CD14-positive monocyte (primary cell): ENCODE data around the gene CBR4. TPM values are rescaled to one million over a fixed set of nuclear protein-coding genes. Genes with fewer than 3 reads are reported as not detected.

Experiments used
- DNase-seq, 3 donors: peaks; one replicate each; pipeline ENCODE4 v3.0.0-alpha.2; 2011 to 2022
- H2AFZ ChIP-seq: 2 replicates; pipeline ENCODE4 v1.6.0; 2012; ENCODE audit warnings: mild to moderate bottlenecking, low read depth, low read length, inconsistent platforms; ENCODE audit not compliant: insufficient read depth, poor library complexity, severe bottlenecking
- H3K27ac ChIP-seq, 2 donors: 1 replicate in 1 of 2; 2 replicates in 1 of 2; pipeline ENCODE4 v1.5.1; 2012 to 2013; ENCODE audit warnings: low read length in 2 of 2, control low read depth in 1 of 2, inconsistent platforms in 1 of 2, low read depth in 1 of 2, mild to moderate bottlenecking in 1 of 2
- H3K27me3 ChIP-seq, 2 donors: one replicate each; pipeline versions ENCODE4 v1.6.0 to v1.6.1; 2011 to 2013; ENCODE audit warnings: low read length in 2 of 2; ENCODE audit not compliant: control insufficient read depth in 2 of 2, insufficient read depth in 2 of 2
- H3K36me3 ChIP-seq, 2 donors: replicated peaks in 1 of 2; 1 replicate in 1 of 2; 2 replicates in 1 of 2; pipeline versions ENCODE4 v1.5.1 to v1.6.1; 2012 to 2013; ENCODE audit warnings: low read length in 2 of 2, control low read depth in 1 of 2, inconsistent platforms in 1 of 2, mild to moderate bottlenecking in 1 of 2; ENCODE audit not compliant: insufficient read depth in 2 of 2, control insufficient read depth in 1 of 2
- H3K4me1 ChIP-seq, 2 donors: 1 replicate in 1 of 2; 2 replicates in 1 of 2; pipeline versions ENCODE4 v1.5.1 to v1.6.1; 2012 to 2013; ENCODE audit warnings: low read length in 2 of 2, control low read depth in 1 of 2, inconsistent platforms in 1 of 2, mild to moderate bottlenecking in 1 of 2, moderate library complexity in 1 of 2; ENCODE audit not compliant: insufficient read depth in 2 of 2, control insufficient read depth in 1 of 2
- H3K4me2 ChIP-seq: replicated peaks from 2 replicates; pipeline ENCODE3; 2012; ENCODE audit warnings: low read length, moderate library complexity, mild to moderate bottlenecking; ENCODE audit not compliant: poor library complexity, severe bottlenecking; ENCODE audit errors: extremely low read depth
- H3K4me3 ChIP-seq, 3 experiments: fragments of 200-600 bp in 1 of 3; sonication (generic) in 1 of 3; replicated peaks in 1 of 3; 1 replicate in 2 of 3; 2 replicates in 1 of 3; pipeline ENCODE4 v1.5.1; 2011 to 2013; ENCODE audit warnings: low read length in 3 of 3, mild to moderate bottlenecking in 3 of 3, control low read depth in 2 of 3, low read depth in 2 of 3, inconsistent platforms in 1 of 3, moderate library complexity in 1 of 3
- H3K79me2 ChIP-seq: 2 replicates; pipeline ENCODE4 v1.6.0; 2012; ENCODE audit warnings: mild to moderate bottlenecking, control low read depth, inconsistent platforms, low read length, moderate library complexity; ENCODE audit not compliant: insufficient read depth
- H3K9ac ChIP-seq: 2 replicates; pipeline ENCODE4 v1.6.0; 2017; ENCODE audit warnings: low read length, mild to moderate bottlenecking; ENCODE audit not compliant: insufficient read depth, poor library complexity, severe bottlenecking
- H3K9me3 ChIP-seq, 2 donors: replicated peaks in 1 of 2; 1 replicate in 1 of 2; 2 replicates in 1 of 2; pipeline versions ENCODE4 v1.5.1 to v1.6.1; 2012 to 2013; ENCODE audit warnings: low read length in 2 of 2, control low read depth in 1 of 2; ENCODE audit not compliant: control insufficient read depth in 1 of 2, insufficient read depth in 1 of 2
- H4K20me1 ChIP-seq: 2 replicates; pipeline ENCODE4 v1.6.0; 2012; ENCODE audit warnings: mild to moderate bottlenecking, low read length, control low read depth, moderate library complexity; ENCODE audit not compliant: insufficient read depth
- H3K27ac Mint-ChIP-seq, 7 donors: one replicate each; pipeline ENCODE4 v1.8.0; 2020; ENCODE audit warnings: mild to moderate bottlenecking in 7 of 7, mixed read lengths in 7 of 7, moderate library complexity in 6 of 7, inconsistent platforms in 2 of 7
- H3K27me3 Mint-ChIP-seq, 3 donors: one replicate each; pipeline ENCODE4 v1.8.0; 2021 to 2022; ENCODE audit warnings: low read depth in 3 of 3, mild to moderate bottlenecking in 3 of 3, mixed read lengths in 3 of 3, moderate library complexity in 3 of 3, inconsistent platforms in 1 of 3
- H3K36me3 Mint-ChIP-seq, 2 donors: one replicate each; pipeline ENCODE4 v1.8.0; 2020; ENCODE audit warnings: mixed read lengths in 2 of 2, inconsistent platforms in 1 of 2, mild to moderate bottlenecking in 1 of 2
- H3K4me1 Mint-ChIP-seq: one replicate; pipeline ENCODE4 v1.8.0; 2020; ENCODE audit warnings: mild to moderate bottlenecking, mixed read lengths
- H3K4me3 Mint-ChIP-seq, 2 donors: one replicate each; pipeline ENCODE4 v1.8.0; 2020; ENCODE audit warnings: mild to moderate bottlenecking in 2 of 2, mixed read lengths in 2 of 2, moderate library complexity in 1 of 2
- H3K9me3 Mint-ChIP-seq, 7 donors: one replicate each; pipeline ENCODE4 v1.8.0; 2020 to 2022; ENCODE audit warnings: mixed read lengths in 7 of 7, mild to moderate bottlenecking in 6 of 7, moderate library complexity in 6 of 7, inconsistent platforms in 2 of 7
- WGBS: methylation state at CpG from one replicate; pipeline ENCODE4 v1.1.5; 2013; ENCODE audit warnings: missing lambda C conversion rate; ENCODE audit not compliant: insufficient coverage; 5-methylcytosine and 5-hydroxymethylcytosine counted together
- intact Hi-C, 2 donors: fragments of 100-400 bp; cut with micrococcal nuclease; formaldehyde crosslinking; loops; one replicate each; pipeline versions ENCODE4 v1.15.0 to v1.15.1; 2023
- polyA plus RNA-seq, 3 donors: library from polyadenylated mRNA; depleted of rRNA in 1 of 3; unstranded in 2 of 3; stranded (reverse) in 1 of 3; fragments of 300-500 nt in 2 of 3; fragments of >200 nt in 1 of 3; fragmentation: Illumina TruSeq in 2 of 3; gene quantifications; 1 replicate in 2 of 3; 2 replicates in 1 of 3; pipeline ENCODE4 v1.2.3, GENCODE V29; 2012 to 2021
- TF ChIP-seq, protein P1 (sequence below): fragments of 200-600 bp; IDR thresholded peaks from one replicate; pipeline ENCODE4 v1.8.0; 2022; ENCODE audit warnings: antibody characterized with exemption, mild to moderate bottlenecking

CBR4 gene
- polyA plus RNA-seq, 3 donors, result 2.8 to 4.2 (median 4.1) TPM

DNA sequence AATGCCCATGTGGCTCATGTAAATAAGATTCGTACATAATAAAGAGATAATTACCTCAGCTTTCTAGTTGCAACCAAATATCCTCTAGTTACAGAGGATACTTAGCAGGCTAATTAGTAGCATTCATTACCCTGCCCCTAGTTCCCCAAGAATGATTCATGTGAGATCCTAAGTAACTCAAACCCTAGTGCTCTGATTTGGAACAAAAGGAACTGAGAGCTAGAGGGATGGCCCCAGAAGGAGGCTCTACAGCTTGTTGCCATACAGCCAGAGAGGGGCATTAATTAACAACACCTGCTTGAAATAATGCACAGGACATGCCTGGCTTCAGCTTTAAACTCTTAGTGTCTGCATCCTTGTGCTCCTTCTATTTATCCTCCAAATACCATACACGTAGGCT lies 32.6 kb upstream of the CBR4 start:
- Histone ChIP-seq H3K27ac (no peak overlapping the region), H3K4me1 (no peaks in the 10 kb centered on the region), H4K20me1 (no peaks in the 10 kb centered on the region), H3K4me2 (no peak overlapping the region), H3K27me3 (no peaks in the 10 kb centered on the region), H3K79me2 (no peaks in the 10 kb centered on the region), H3K9me3 (no peaks in the 10 kb centered on the region), H3K4me3 (no peak overlapping the region), H3K36me3 (no peaks in the 10 kb centered on the region), H2AFZ (no peak overlapping the region), H3K9ac (no peak overlapping the region)
- Mint-ChIP-seq H3K4me3 (no peak overlapping the region), H3K4me1 (no peaks in the 10 kb centered on the region), H3K9me3 (no peaks in the 10 kb centered on the region), H3K27ac (no peak overlapping the region), H3K27me3 (no peaks in the 10 kb centered on the region), H3K36me3 (no peaks in the 10 kb centered on the region)
- intact Hi-C loops, result no loop called here
- DNase-seq, result no peak
- TF ChIP-seq, protein P1, sequence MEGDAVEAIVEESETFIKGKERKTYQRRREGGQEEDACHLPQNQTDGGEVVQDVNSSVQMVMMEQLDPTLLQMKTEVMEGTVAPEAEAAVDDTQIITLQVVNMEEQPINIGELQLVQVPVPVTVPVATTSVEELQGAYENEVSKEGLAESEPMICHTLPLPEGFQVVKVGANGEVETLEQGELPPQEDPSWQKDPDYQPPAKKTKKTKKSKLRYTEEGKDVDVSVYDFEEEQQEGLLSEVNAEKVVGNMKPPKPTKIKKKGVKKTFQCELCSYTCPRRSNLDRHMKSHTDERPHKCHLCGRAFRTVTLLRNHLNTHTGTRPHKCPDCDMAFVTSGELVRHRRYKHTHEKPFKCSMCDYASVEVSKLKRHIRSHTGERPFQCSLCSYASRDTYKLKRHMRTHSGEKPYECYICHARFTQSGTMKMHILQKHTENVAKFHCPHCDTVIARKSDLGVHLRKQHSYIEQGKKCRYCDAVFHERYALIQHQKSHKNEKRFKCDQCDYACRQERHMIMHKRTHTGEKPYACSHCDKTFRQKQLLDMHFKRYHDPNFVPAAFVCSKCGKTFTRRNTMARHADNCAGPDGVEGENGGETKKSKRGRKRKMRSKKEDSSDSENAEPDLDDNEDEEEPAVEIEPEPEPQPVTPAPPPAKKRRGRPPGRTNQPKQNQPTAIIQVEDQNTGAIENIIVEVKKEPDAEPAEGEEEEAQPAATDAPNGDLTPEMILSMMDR, result no peak
- 100% methylated on average over 1 of the region's 2 CpGs for WGBS

DNA sequence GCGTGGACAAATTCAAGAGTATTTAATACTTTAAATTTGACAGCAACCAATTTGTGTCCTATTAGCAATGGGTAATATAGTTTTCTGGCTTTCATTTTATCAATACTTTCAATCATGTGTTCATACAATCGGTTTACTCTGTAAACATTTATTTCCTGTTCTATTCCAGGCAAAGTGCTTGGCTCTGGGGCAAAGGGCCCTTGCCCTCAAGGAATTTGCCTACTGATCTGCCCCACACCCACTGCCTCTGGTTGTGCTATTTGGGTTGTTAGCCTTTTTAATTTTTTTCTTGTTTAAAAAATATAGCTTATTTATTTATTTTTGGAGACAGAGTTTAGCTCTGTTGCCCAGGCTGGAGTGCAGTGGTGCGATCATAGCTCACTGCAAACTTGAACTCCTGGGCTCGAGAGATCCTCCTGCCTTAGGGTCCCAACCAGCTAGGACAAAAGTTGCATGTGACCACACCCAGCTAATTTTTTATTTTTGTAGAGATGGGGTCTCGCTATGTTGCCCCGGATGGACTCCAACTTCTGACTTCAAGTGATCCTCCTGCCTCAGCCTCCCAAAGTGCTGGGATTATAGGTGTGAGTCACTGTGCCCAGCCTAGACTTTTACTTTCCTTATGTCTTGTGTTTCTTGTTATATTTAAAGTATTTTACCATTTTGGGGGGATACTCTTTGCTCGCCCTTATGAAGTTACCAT lies 30.7 kb upstream of the CBR4 start:
- Histone ChIP-seq H4K20me1 (no peaks in the 10 kb centered on the region), H2AFZ (no peak overlapping the region), H3K9ac (no peak overlapping the region), H3K9me3 (no peaks in the 10 kb centered on the region), H3K4me3 (no peak overlapping the region), H3K36me3 (no peaks in the 10 kb centered on the region), H3K27me3 (no peaks in the 10 kb centered on the region), H3K4me2 (no peak overlapping the region), H3K4me1 (no peaks in the 10 kb centered on the region), H3K79me2 (no peaks in the 10 kb centered on the region), H3K27ac (no peak overlapping the region)
- DNase-seq, result no peak
- no peaks in the 10 kb centered on the region for H3K4me1 Mint-ChIP-seq
- no CpG with 5 or more reads among the region's 7 CpGs for WGBS
- no peak overlapping the region for H3K4me3 Mint-ChIP-seq
- no peaks in the 10 kb centered on the region for H3K27me3 Mint-ChIP-seq
- peak overlapping the region in 1 of 7 donors; percentile 25 for H3K27ac Mint-ChIP-seq
- TF ChIP-seq, protein P1, result no peak
- no peaks in the 10 kb centered on the region for H3K36me3 Mint-ChIP-seq
- H3K9me3 Mint-ChIP-seq, result peaks cover 0 to 2% (median under 1%) of the 10 kb centered on the region in 7 donors
- intact Hi-C loops, result no loop called here
